Measurements from ENCODE around the gene NPY.

NPY gene

GRCh38 chr7:24318326-24318725 lies 34.3 kb downstream of the NPY start:
- DNase-seq: no peak

GRCh38 chr7:24319209-24319608 lies 35.2 kb downstream of the NPY start:
- DNase-seq: no peak

- no peak for DNase-seq
These were observed 40.0 kb downstream of the NPY start for GRCh38 chr7:24323961-24324480.

GRCh38 chr7:24325708-24326107 lies 41.7 kb downstream of the NPY start:
- no peak for DNase-seq

GRCh38 chr7:24328050-24328449 lies 44.1 kb downstream of the NPY start:
- no peak for DNase-seq

GRCh38 chr7:24328894-24329293 lies 44.9 kb downstream of the NPY start:
- no peak for DNase-seq

GRCh38 chr7:24334012-24334411 lies 50.0 kb downstream of the NPY start:
- no peak for DNase-seq

GRCh38 chr7:24334627-24335026 lies 50.6 kb downstream of the NPY start:
- no peak for DNase-seq

- DNase-seq: no peak
These were observed 52.5 kb downstream of the NPY start for GRCh38 chr7:24336461-24336860.

- DNase-seq: no peak
These were observed 53.2 kb downstream of the NPY start for GRCh38 chr7:24337180-24337579.

GRCh38 chr7:24339575-24339974 lies 55.6 kb downstream of the NPY start:
- no peak for DNase-seq

GRCh38 chr7:24340727-24341126 lies 56.7 kb downstream of the NPY start:
- DNase-seq: no peak

Measured in NCI-H2029 treated with DMSO at 0.1 percent for 48 hours (cell line).